ENCODE measurements around the gene RILP.

The RILP gene

GRCh38 chr17:1629504-1630310, 20.0 kb downstream of the RILP start:
- peak; percentile 75 for DNase-seq (ENCODE audit: low spot score)

DNA sequence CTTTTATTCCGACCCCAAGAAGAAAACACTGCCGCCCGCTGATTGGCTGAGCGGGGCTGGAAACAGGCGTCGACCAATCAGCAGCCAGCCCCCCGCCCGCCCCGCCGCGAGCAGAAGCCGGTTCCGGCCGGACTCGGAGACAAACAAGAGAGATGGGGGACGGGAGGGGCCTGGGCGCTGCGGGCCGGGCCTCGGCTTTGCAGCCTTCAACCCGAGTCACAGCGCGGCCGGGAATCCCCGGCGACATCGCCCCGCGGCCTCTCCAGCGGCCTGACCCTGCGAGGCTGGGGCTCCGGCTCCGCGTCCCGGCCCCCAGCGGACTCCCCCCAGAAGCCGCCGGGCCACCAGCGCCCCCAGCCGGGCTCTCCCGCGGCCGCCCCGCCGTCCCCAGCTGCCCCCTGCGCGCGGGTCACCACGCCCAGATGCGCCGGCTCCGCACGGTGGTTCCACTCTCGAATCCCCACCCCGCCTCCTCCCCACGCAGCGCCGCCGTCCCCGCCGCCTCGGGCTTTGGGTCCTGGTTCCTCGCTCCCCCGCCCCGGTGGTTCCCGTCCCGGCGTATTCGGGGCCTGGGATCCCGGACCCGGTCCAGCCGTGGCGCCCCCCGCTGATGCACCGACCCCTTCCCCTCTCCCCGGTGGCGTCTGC, 20.7 kb downstream of the RILP start:
- peak; percentile 99 for DNase-seq (ENCODE audit: low spot score)

DNA sequence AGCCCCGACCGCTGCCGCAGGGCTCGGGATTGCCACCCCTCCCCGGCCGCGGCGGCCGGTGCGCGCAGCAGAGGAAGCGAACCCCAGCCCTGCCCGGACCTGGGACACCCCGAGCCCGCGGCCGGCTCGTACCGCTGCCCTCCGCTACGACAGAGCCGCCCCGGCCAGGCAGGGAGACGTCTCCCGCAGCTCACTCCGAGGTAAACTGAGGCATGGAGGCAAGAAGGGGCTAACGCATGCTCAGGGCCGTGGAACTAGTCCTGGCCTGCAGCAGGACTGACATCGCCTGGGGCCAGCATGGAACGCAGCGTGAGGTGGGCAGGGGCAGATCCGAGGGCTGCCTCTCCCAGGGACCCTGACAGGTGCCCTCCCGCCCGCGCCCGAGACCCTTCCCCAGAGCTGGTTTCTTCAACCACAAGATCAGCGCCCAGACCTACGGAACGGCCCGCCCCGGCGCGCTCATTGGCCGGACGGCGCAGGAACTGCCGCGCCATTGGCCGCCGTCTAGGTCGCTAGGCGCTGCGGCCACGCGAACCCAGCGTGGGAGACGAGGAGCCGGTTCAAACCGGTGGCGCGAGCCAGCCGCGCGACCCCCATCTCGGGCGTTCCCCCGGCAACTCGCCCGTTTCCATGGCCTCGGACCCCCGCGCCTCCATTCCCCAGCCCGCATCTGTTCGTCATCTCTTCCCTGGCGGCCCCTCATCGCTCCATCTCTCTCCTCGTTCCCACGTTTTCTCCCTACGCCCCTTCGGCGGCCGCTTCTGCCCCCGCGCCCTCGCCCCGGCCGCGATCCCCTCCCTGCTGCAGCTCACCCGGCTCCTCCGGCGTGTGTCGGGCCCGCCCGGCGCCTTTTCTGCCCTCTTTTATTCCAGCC, 21.4 kb downstream of the RILP start, which contains the start of gene SLC43A2:
Gene SLC43A2 (minus strand): TSS at position 853 of the 874 bp plus-strand sequence. CDS start 960 bp downstream, outside the sequence.
- peak; percentile 92 for DNase-seq (ENCODE audit: low spot score)

- peak; percentile 87 for DNase-seq (ENCODE audit: low spot score)
Measured at GRCh38 chr17:1627182-1627981, 22.3 kb downstream of the RILP start.

- no peak for DNase-seq (ENCODE audit: low spot score)
Measured at GRCh38 chr17:1626333-1626732, 23.3 kb downstream of the RILP start.

GRCh38 chr17:1625581-1625980, 24.1 kb downstream of the RILP start:
- no peak for DNase-seq (ENCODE audit: low spot score)

GRCh38 chr17:1625053-1625452, 24.6 kb downstream of the RILP start:
- no peak for DNase-seq (ENCODE audit: low spot score)

- no peak for DNase-seq (ENCODE audit: low spot score)
Measured at GRCh38 chr17:1624650-1625049, 25.0 kb downstream of the RILP start.

- DNase-seq (ENCODE audit: low spot score) = no peak
Measured at GRCh38 chr17:1623057-1623630, 26.5 kb downstream of the RILP start.

- no peak for DNase-seq (ENCODE audit: low spot score)
Measured at GRCh38 chr17:1621273-1621954, 28.3 kb downstream of the RILP start.

DNA sequence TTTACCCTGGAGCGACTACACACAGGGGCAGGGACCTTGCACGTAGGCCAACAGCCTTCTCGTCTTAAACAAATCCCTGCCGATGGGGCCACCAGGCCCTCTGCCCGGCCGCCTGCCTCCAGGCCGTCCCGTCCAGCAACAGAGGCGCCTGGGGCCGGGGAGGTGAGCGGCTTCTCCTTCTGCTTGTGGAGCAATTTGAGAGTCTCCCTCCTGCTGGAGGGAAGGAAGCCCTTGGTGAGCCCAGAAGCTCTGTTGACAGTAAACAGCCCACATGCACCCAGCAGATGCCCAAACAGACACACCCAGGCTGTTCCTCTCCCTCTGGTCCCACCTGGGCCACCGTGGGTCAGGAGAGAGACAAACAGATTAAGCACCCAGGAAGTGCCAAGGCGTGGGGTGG, 29.2 kb downstream of the RILP start:
- DNase-seq (ENCODE audit: low spot score) = no peak

DNA sequence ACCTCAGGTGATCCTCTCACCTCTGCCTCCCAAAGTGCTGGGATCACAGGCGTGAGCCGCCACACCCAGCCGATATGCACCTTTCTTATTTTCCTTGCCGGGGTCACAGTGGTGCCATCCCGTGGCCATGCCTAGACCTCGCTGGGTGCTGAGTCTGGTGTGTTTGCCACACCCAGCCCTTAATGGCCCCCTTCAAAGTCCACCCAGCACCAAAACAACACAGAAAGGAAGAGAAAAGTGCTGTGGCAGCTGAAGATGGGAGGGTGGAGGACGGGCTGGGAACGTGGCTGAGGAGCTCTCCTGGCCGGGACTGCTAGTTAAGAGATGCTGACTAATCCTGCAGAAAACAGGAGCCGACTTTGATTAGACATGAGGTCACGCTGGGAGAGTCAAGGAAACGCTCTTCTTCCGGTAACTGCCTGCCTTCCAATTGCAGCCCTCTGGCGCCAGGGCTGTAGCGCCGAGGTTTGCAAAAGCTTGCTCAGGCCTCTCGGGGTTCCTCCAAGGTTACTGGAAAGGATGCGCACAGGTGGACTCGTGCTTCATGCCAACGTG, 32.0 kb downstream of the RILP start:
- DNase-seq (ENCODE audit: low spot score) = no peak

- no peak for DNase-seq (ENCODE audit: low spot score)
Measured at GRCh38 chr17:1616101-1616500, 33.6 kb downstream of the RILP start.

GRCh38 chr17:1612400-1612799, 37.3 kb downstream of the RILP start:
- DNase-seq (ENCODE audit: low spot score) = no peak

DNA sequence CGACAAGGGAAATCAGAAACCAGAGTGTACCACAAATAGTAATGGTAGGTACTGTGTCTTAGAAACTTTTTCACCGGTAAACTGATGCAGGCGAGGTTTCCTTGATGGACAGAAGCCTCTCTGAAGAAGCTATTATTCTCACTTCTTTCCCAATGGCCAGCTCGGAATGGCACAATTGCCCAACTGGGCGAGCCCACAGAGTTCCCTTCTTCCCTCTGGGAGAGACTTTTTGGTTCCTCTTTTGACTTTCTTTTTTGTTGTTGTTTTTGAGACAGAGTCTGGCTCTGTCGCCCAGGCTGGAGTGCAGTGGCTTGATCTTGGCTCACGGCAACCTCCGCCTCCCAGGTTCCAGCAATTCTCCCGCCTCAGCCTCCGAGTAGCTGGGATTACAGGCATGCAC, 38.0 kb downstream of the RILP start:
- no peak for DNase-seq (ENCODE audit: low spot score)

- no peak for DNase-seq (ENCODE audit: low spot score)
Measured at GRCh38 chr17:1608676-1609075, 41.0 kb downstream of the RILP start.

DNA sequence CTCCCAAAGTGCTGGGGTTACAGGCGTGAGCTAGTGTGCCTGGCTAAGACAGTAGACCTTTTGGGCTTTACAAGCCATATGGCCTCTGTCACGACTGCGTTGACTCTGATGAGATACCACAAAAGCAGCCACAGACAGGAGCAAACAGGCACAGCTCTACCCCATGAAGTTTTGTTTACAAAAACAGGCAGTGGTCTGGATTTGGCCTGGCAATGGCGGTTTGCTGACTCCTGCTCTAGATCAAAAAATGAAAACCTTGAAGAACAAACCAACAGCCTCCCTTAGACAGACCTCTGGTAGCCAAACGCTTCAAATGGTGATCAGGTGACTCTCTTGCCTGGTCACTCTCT, 41.7 kb downstream of the RILP start:
- DNase-seq (ENCODE audit: low spot score) = no peak

GRCh38 chr17:1606352-1606985, 43.2 kb downstream of the RILP start:
- DNase-seq (ENCODE audit: low spot score) = no peak

DNA sequence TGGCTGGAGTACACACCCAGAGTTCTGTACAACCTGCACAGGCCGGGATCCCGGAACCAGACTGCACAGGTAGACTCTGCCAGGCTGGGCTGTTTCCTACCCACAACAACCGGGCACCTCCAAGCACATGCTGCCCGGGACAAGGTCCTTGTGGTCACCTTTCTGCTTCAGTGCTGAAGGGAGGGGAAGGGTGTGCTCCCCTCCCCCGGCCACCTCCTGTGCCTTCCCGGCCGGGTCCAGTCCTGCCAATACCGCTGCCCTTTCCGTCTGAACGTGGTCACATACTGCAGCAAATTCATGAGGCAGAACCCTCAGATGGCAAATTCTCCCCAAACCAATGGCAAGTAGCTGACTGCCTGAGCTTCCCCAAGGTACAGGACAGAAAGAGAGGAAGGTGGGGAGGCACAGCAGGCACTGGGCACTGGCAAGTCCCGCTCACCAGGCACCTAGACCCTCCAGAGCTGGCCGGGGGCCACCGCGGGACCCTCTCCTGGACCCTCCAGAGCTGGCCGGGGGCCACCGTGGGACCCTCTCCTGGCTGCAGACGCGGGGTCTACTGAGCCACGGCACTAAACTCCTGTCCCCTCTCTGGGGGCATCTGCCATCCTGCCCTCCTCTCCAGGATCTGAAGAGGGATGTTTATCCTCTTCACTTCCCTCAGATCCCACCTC, 43.9 kb downstream of the RILP start:
- DNase-seq (ENCODE audit: low spot score) = no peak
